ENCODE data around the gene MED27. TPM values are rescaled to one million over a fixed set of nuclear protein-coding genes. Genes with fewer than 3 reads are reported as not detected.

MED27 gene
- total RNA-seq, 2 experiments from 2014 or later, result 25.7 to 28.2 TPM

GRCh38 chr9:132046456-132046855, 33.2 kb downstream of the MED27 start:
- Mint-ChIP-seq H3K4me1 (no peaks in the 10 kb centered on the region), H3K27ac (no peak overlapping the region), H3K36me3 (peaks cover 3% of the 10 kb centered on the region), H3K4me3 (no peak overlapping the region), H3K9me3 (ENCODE audit: low read depth) (no peaks in the 10 kb centered on the region), H3K27me3 (no peaks in the 10 kb centered on the region)
- CTCF ChIA-PET, result interaction anchor here (1.0 kb wide), 1 partner anchor 285 kb away, joined by 3 read pairs; no protein-coding TSS in a partner anchor
- DNase-seq, result no peak
- no peak for ATAC-seq

GRCh38 chr9:132044176-132044875, 35.3 kb downstream of the MED27 start:
- Mint-ChIP-seq H3K27me3 (no peaks in the 10 kb centered on the region), H3K4me3 (no peak overlapping the region), H3K27ac (no peak overlapping the region), H3K9me3 (ENCODE audit: low read depth) (no peaks in the 10 kb centered on the region), H3K4me1 (no peaks in the 10 kb centered on the region), H3K36me3 (peaks cover 1% of the 10 kb centered on the region)
- ATAC-seq (no peak), DNase-seq (no peak)
- CTCF ChIA-PET, result no interaction called here

GRCh38 chr9:132043708-132044107, 36.0 kb downstream of the MED27 start:
- Mint-ChIP-seq H3K4me3 (no peak overlapping the region), H3K4me1 (no peaks in the 10 kb centered on the region), H3K27me3 (no peaks in the 10 kb centered on the region), H3K36me3 (peaks cover 1% of the 10 kb centered on the region), H3K27ac (no peak overlapping the region), H3K9me3 (ENCODE audit: low read depth) (no peaks in the 10 kb centered on the region)
- CTCF ChIA-PET, result no interaction called here
- DNase-seq (no peak), ATAC-seq (no peak)

GRCh38 chr9:132042324-132042723, 37.3 kb downstream of the MED27 start:
- no peaks in the 10 kb centered on the region for H3K27me3 Mint-ChIP-seq

GRCh38 chr9:132041798-132042197, 37.9 kb downstream of the MED27 start:
- ATAC-seq, result no peak
- Mint-ChIP-seq H3K4me1 (peaks cover under 1% of the 10 kb centered on the region), H3K9me3 (ENCODE audit: low read depth) (no peaks in the 10 kb centered on the region), H3K4me3 (no peak overlapping the region), H3K27ac (no peak overlapping the region), H3K36me3 (no peaks in the 10 kb centered on the region), H3K27me3 (no peaks in the 10 kb centered on the region)
- CTCF ChIA-PET, result no interaction called here
- DNase-seq, result no peak

More at GRCh38 chr9:132042324-132042723, 37.3 kb downstream of the MED27 start:
- Mint-ChIP-seq H3K36me3 (peaks cover 1% of the 10 kb centered on the region), H3K4me1 (no peaks in the 10 kb centered on the region), H3K4me3 (no peak overlapping the region), H3K27ac (no peak overlapping the region), H3K9me3 (ENCODE audit: low read depth) (no peaks in the 10 kb centered on the region)
- DNase-seq, result no peak
- CTCF ChIA-PET, result no interaction called here
- no peak for ATAC-seq

- Mint-ChIP-seq H3K4me3 (no peak overlapping the region), H3K36me3 (no peaks in the 10 kb centered on the region), H3K4me1 (peaks cover 5% of the 10 kb centered on the region), H3K27ac (no peak overlapping the region), H3K9me3 (ENCODE audit: low read depth) (no peaks in the 10 kb centered on the region), H3K27me3 (no peaks in the 10 kb centered on the region)
- CTCF ChIA-PET, result no interaction called here
- DNase-seq, result no peak
- no peak for ATAC-seq
Observed at GRCh38 chr9:132040808-132041207, 38.9 kb downstream of the MED27 start.

- Mint-ChIP-seq H3K27me3 (no peaks in the 10 kb centered on the region), H3K4me1 (peaks cover 5% of the 10 kb centered on the region), H3K9me3 (ENCODE audit: low read depth) (no peaks in the 10 kb centered on the region), H3K36me3 (no peaks in the 10 kb centered on the region), H3K27ac (no peak overlapping the region), H3K4me3 (no peak overlapping the region)
- ATAC-seq (no peak), DNase-seq (no peak)
- CTCF ChIA-PET, result no interaction called here
Observed at GRCh38 chr9:132040246-132040645, 39.4 kb downstream of the MED27 start.

GRCh38 chr9:132039284-132039683, 40.4 kb downstream of the MED27 start:
- no peak overlapping the region for H3K4me3 Mint-ChIP-seq
- DNase-seq (no peak), ATAC-seq (no peak)
- CTCF ChIA-PET, result no interaction called here
- H3K27ac Mint-ChIP-seq, result no peak overlapping the region
- H3K27me3 Mint-ChIP-seq, result no peaks in the 10 kb centered on the region
- no peaks in the 10 kb centered on the region for H3K9me3 Mint-ChIP-seq (ENCODE audit: low read depth)
- peaks cover 5% of the 10 kb centered on the region for H3K4me1 Mint-ChIP-seq
- H3K36me3 Mint-ChIP-seq, result no peaks in the 10 kb centered on the region

GRCh38 chr9:132037458-132037857, 42.2 kb downstream of the MED27 start:
- no peak for DNase-seq
- H3K27ac Mint-ChIP-seq, result no peak overlapping the region
- H3K36me3 Mint-ChIP-seq, result no peaks in the 10 kb centered on the region
- CTCF ChIA-PET, result no interaction called here
- H3K4me1 Mint-ChIP-seq, result peaks cover 14% of the 10 kb centered on the region
- no peaks in the 10 kb centered on the region for H3K27me3 Mint-ChIP-seq
- H3K4me3 Mint-ChIP-seq, result no peak overlapping the region
- no peaks in the 10 kb centered on the region for H3K9me3 Mint-ChIP-seq (ENCODE audit: low read depth)
- no peak for ATAC-seq

GRCh38 chr9:132036521-132036920, 43.1 kb downstream of the MED27 start:
- Mint-ChIP-seq H3K9me3 (ENCODE audit: low read depth) (no peaks in the 10 kb centered on the region), H3K27ac (no peak overlapping the region), H3K4me1 (peaks cover 21% of the 10 kb centered on the region), H3K36me3 (no peaks in the 10 kb centered on the region), H3K27me3 (no peaks in the 10 kb centered on the region), H3K4me3 (no peak overlapping the region)
- DNase-seq (no peak), ATAC-seq (no peak)
- CTCF ChIA-PET, result no interaction called here

GRCh38 chr9:132035679-132036078, 44.0 kb downstream of the MED27 start:
- Mint-ChIP-seq H3K4me1 (peaks cover 27% of the 10 kb centered on the region), H3K9me3 (ENCODE audit: low read depth) (no peaks in the 10 kb centered on the region), H3K27ac (no peak overlapping the region), H3K27me3 (no peaks in the 10 kb centered on the region), H3K36me3 (no peaks in the 10 kb centered on the region), H3K4me3 (no peak overlapping the region)
- CTCF ChIA-PET, result no interaction called here
- DNase-seq, result no peak
- ATAC-seq, result no peak

- ATAC-seq, result no peak
- CTCF ChIA-PET, result no interaction called here
- H3K9me3 Mint-ChIP-seq (ENCODE audit: low read depth), result no peaks in the 10 kb centered on the region
- H3K36me3 Mint-ChIP-seq, result no peaks in the 10 kb centered on the region
- peaks cover 30% of the 10 kb centered on the region for H3K4me1 Mint-ChIP-seq
- H3K4me3 Mint-ChIP-seq, result no peak overlapping the region
- no peak overlapping the region for H3K27ac Mint-ChIP-seq
- DNase-seq, result no peak
- H3K27me3 Mint-ChIP-seq, result no peaks in the 10 kb centered on the region
Observed at GRCh38 chr9:132032238-132032950, 47.3 kb downstream of the MED27 start.

GRCh38 chr9:132031467-132032237, 48.0 kb downstream of the MED27 start:
- Mint-ChIP-seq H3K9me3 (ENCODE audit: low read depth) (no peaks in the 10 kb centered on the region), H3K27me3 (no peaks in the 10 kb centered on the region), H3K4me1 (peaks cover 28% of the 10 kb centered on the region), H3K27ac (no peak overlapping the region), H3K4me3 (no peak overlapping the region), H3K36me3 (no peaks in the 10 kb centered on the region)
- CTCF ChIA-PET, result no interaction called here
- DNase-seq, result no peak
- ATAC-seq, result no peak

Measured in activated CD8-positive, alpha-beta memory T cell treated with anti-CD3 and anti-CD28 coated beads, Interleukin-2, amount 10 ng/mL, durations not matched to agents 7 days and 5 days (primary cell).